COLO668 (cell line): ENCODE results near the gene CUL4B.
"Not testable (repeated sequence)": the region's sequence is repeated elsewhere in the genome, so short reads cannot be mapped to it uniquely, and the experiment has no call there.

Experiments used
- DNase-seq: peaks from one replicate; lab custom pipeline; 2025; ENCODE audit not compliant: unreplicated experiment; lab: John Stamatoyannopoulos, UW

Gene CUL4B

GRCh38 chrX:120560842-120561633 lies at the start of gene CUL4B:
CUL4B (minus strand) TSS chrX:120560962; CDS start chrX:120560638, 324 bp downstream.
- DNase-seq: peak; percentile 91

GRCh38 chrX:120604361-120604782 lies 43.6 kb upstream of the CUL4B start:
- peak; percentile 25 for DNase-seq

GRCh38 chrX:120603707-120604360 lies 43.1 kb upstream of the CUL4B start, which contains the start of gene MCTS1:
MCTS1 (plus strand) TSS chrX:120604101; CDS start chrX:120604237, 136 bp downstream.
- DNase-seq: peak; percentile 85

- DNase-seq: no peak
These were observed 24.9 kb upstream of the CUL4B start for GRCh38 chrX:120585702-120586101.

DNA sequence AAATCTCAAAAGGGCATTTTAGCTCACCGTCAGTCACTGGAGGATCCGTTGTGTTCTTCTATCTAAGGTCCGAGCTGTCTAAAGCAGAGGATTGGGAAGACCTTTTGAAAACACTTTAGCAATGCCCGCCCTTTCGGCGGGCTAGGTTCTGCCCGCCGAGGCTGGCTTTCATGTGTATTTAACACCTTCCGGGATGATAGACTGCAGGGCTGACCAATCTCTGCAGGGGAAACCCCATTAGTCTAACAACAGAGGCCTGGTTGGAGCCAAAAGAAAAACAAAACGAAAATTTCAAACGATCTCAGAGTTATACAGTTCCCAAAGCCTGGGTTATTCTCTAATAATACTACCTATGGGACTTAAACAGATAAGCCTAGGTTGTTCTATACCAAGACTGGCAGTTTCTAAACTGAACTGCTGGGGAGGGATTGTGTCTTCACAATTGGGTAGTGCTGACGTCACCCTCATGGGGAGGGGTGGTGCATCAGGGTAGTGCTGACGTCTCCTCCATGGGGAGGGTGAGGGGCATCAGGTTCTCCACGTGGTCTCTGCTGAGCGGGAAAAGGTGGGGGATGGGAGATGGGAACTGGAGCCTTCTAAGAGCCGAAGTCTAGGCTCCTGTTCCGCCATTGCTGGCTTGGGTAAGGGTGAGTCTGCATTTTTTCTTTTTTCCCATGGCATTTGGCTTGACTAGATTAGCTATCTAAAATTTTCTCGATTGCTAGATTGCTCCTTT lies 14.8 kb upstream of the CUL4B start:
- DNase-seq: no peak

- not testable (repeated sequence) for DNase-seq
These were observed 13.0 kb upstream of the CUL4B start for GRCh38 chrX:120573806-120574205.

DNA sequence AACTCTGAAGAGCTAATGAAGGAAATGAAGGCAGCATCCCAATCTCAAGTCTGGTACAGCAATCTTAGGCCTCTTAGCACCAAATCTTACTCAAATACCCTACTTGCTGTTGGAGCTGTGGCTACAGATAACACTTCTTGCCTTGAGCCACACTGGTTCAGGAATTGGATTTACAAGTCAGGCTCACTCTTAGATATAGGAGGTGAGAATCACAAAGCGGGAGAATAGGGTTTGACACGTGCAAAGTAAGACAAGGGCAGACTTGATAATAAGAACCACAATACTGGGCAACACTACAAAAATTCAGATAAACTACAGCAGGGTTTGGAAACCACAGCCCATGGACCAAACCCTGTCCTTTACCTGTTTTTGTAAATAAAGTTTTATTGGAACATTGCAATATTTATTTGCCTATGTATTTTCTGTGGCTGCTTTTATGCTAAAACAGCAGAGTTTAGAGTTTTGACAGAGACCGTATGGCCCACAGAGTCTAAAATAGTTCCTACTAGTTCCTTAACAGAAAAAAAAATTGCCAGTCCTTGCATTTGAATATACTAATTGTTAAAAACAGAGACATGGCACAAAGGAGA lies 9.3 kb upstream of the CUL4B start:
- no peak for DNase-seq

GRCh38 chrX:120568609-120569008 lies 7.8 kb upstream of the CUL4B start:
- no peak for DNase-seq

- no peak for DNase-seq
These were observed 7.3 kb upstream of the CUL4B start for GRCh38 chrX:120568035-120568434.

DNA sequence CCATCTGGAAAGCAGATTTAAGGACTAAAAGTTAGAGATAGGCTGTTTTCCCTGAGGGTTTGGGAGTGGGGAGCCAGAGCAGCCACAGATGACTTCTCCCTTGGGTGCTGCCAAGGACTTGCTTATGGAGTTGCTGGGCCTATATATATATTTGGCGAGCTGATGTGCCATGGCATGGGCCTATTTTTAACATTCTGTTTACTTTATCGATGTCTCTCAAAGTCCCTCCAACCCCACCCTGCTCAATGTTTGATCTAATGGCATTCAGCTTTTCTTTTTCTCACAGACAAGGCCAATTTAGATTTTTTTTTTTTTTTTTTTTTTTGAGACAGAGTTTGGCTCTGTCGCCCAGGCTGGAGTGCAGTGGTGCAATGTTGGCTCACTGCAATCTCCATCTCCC lies 6.1 kb upstream of the CUL4B start:
- DNase-seq: no peak

DNA sequence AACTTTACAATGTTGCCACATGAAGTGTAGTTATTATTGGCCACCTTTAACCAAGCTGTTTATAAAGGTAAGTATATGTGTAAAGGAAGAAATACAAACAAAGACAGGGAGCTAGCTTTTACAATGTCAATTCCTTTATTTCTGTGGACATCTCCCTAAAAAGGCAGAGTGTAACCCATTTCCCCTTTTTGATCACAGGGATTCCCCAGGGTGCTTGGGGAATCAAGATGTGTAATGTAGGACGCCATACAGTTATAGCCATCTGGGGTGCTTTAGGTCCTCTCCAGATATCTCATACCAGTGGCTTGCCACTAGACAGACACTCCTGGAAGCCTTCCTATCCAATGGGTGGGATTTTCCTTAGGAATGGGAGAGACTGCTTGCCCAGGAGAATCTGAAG lies 4.2 kb upstream of the CUL4B start:
- DNase-seq: no peak

DNA sequence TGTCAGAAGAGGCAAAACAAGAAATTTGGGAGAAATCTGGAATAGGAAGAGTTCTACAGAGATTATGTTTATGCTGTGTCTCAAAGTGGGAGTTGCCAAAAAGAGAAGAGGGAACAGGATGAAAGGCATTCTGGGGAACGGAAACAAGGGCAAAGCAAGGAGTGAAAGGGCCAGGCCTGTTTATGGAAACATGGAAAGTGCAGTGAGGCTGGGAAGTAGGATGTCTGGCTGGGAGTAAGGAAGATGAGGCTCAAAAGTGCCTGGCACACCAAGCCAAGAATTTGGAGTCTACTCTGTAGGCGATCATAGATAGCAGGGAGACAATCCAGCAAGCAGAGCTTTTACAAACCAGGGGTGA lies 1.8 kb upstream of the CUL4B start:
- DNase-seq: no peak

DNA sequence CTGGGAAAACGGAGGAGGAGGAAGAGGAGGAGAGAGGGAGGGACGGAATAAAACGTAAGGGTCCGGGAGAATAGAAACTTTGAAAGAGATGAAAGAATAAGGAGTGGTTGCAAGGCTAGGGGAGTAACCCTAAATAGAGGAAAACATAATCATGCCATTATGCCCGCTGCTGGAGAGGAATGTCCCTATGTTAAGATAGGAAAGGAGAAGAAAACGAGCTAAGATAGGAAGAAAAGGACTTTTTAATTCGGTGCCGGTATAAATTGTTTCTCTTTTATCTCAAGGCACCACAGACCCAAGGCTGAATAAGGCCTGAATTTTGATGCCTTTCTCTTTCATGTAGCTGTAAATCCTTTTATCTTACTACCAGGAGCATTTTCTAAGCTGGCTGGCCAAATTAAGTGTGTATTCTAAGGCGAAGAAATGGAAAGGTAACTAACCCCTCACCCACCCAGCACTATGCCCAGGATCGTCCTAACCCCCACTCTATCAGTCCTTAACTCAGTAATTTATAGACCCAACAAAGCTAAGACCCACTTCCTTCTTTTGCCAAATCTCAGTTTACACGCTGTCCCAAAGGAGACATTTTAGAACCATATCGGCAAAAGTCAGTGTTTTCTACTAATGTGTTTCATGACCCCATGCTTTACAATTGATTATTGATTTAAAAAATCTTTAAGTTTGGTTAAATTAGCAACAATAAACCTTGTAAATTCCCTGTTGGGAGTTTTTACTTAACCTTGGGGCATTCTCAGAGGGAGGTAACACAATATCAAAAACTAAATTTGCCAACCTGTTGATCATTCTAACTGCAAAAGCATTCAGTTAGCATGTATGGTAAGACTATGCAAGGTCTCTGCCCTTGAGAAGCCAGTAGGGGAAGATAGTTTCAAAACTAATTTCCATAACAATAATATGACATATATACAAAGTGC lies 1.1 kb upstream of the CUL4B start:
- no peak for DNase-seq

- DNase-seq: peak; percentile 8
These were observed 339 bp downstream of the CUL4B start for GRCh38 chrX:120560405-120560841.

- no peak for DNase-seq
These were observed 958 bp downstream of the CUL4B start for GRCh38 chrX:120559804-120560203.

DNA sequence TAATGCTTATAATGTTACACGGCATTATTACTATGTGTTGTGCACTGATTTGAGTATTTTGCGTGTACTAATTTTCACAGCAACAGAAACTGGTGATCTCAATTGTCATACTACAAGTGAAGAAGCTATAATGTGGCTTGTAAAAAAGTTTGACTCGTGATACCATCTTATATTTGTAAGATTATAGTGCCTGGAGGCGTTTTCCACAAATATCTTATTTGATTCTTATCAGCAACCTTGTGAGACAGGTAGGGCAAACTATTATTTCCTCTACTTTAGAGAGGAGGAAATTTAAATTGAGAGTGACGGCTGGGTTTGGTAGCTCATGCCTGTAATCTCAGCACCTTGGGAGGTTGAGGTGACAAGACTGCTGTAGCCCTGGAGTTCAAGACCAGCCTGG lies 4.5 kb downstream of the CUL4B start:
- DNase-seq: no peak

GRCh38 chrX:120549483-120550452 lies 11.0 kb downstream of the CUL4B start:
- DNase-seq: no peak

- no peak for DNase-seq
These were observed 24.7 kb downstream of the CUL4B start for GRCh38 chrX:120536061-120536460.
